GM04503 (cell line): ENCODE measurements around the gene INCENP.
A peak's percentile ranks its signal among the peaks of the same experiment; 100 is the strongest.
"Not testable (repeated sequence)": the region's sequence is repeated elsewhere in the genome, so short reads cannot be mapped to it uniquely, and the experiment has no call there.

Experiments
- DNase-seq: peaks from one replicate; pipeline ENCODE4 v3.0.0-alpha.2; 2012; ENCODE audit warnings: low read depth

The INCENP gene

DNA sequence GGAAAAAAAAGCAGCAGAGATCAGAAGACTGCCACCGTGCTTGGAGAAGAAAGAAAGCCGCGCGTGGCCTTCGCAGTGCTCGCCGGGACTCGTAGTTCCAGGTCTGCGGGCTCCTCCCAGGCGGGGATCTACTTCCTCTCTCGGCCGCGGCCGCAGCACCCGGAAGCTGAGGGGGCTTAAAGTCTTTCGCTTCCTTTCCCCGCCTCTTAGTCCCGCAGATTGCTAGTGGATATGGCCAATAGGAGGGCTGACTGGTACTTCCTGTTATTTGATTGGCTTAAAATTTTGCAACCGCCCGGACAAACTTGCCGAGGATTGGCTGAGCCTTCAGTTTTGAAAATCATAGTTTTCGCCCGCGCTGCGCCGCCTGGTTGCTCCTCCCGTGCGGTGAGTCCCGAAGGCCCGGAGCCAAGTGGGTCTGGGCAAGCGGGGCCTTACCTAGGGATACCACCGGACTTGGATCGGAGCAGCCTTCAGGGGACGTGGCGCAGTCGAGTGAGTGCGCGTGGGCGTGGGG, at the start of gene INCENP:
TSS of gene INCENP (plus strand) at position 343 of the 517 bp plus-strand sequence. CDS start 4,151 bp downstream, outside the sequence.
- peak; percentile 95 for DNase-seq

DNA sequence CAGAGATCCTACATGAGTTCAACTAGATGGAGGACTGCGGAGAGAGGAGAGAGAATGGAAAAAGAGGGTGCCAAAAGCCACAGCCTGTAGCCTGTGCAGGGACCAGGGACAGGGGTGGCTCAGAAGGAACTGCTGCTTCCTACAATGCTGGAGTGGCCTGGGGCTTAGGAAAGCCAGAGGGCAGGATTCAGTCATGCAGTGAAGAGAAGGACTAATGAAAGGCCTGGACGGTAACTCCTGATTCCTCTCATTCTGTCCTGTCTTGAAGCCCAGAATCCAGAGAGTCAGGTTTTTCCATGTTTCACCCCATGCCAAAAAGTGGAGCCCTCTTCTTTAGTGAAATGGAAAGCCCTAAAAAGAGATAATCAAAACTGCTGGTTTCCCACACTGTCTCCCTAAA, 48.4 kb upstream of the INCENP start:
- DNase-seq, result no peak

DNA sequence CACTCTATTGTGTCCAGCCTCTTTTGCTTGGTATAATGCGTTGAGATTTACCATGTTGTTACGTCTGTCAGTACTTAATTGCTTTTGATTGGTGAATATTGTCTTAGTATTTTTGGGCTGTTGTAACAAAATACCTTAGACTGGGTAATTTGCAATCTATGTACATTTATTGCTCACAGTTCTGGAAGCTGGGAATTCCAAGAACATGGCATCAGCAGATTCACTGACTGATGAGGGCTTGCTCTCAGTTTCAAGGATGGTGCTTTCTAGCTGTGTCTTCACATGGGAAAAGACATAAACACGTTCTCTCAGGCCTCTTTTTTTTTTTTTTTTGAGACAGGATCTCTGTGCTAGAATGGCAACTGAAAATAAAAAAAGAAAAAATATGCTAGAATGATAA, 46.7 kb upstream of the INCENP start:
- DNase-seq, result no peak

DNA sequence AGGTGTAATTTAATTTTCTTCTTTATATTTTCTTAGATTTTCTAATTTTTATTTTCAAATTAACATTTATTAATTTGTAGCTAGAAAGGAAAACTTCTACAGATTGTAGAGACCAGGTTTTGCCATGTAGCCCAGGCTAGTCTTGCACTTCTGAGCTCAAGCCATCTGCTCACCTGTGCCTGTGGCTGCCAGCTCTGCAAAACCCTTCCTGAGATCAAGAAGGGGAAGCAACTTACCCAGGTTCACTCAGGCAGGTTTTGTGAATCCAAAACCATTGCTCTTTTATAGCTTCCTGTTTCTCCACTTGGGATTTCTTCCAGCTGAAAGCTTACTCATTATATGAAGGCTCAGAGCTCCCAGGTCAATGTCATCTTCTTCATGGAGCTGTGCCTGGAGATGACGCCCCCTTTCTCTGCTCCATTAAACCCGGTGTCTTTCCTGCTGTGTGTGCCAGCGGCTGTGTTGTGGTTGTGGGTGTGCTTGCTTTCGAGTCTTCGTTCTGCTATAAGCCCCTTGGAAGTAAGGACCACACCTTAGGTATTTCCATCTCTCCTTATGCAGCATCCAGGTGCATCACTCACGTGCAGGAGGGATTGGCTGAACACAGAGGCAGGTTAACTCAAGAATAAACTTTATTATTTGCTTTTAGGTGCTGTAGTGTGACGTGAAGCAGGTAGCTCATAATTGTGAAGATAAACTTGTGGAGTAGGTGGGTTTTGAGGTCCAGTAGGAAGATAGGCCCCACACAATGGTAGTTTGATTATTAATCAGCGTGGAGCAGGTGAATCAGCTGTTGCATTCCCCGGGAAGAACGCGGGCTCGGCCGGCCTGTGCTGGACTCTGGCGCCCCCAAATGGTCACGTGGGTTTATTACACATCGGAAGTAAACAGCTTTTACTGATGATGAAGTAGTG, 42.2 kb upstream of the INCENP start:
- DNase-seq, result no peak

DNA sequence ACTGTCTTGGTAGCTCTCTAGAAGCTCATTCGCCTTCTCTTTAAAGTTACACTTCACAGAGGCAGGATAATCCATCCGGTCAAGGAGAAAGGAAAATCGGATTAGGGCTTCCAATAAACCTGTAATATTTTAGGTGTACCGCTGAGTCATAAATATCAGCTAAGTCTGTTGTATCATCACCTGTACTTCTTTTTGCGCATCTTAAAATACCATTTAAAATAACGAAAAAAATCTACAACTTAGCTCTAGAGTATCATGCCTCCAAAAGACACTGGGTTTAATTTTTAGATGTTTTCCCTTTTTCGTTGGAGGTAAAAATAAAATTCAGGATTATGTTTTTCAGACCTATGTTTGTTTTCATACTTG, 41.5 kb upstream of the INCENP start:
- DNase-seq, result no peak

DNA sequence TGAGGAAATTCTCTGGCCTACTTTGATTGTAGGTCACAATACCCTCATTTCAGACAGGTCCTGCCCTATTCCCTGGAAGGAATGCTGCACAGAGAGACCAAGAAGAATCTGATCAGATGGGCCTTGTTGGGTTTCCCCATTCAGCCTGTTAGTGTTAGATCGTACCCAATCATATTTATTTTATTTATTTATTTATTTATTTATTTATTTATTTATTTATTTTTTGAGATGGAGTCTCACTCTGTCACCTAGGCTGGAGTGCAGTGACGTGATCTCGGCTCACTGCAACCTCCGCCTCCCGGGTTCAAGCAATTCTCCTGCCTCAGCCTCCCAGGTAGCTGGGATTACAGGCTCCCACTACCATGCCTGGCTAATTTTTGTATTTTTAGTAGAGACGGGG, 39.0 kb upstream of the INCENP start:
- DNase-seq, result not testable (repeated sequence)

DNA sequence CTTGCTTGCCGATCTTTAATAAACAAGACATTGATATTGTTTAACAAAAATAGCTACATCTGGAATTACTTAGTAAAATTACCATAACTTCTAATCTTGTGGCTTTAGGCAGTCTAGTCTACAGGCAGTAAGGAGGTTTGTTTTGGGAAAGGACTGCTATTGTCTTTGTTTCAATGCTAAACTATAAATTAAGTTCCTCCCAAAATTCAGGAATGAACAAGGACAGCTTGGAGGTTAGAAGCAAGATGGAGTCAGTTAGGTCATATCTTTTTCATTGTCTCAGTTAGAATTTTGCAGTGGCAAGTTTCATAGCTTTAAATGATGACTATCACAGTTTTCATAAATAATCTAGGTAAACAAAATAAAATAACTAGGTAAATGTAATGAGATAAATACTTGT, 36.1 kb upstream of the INCENP start:
- no peak for DNase-seq

DNA sequence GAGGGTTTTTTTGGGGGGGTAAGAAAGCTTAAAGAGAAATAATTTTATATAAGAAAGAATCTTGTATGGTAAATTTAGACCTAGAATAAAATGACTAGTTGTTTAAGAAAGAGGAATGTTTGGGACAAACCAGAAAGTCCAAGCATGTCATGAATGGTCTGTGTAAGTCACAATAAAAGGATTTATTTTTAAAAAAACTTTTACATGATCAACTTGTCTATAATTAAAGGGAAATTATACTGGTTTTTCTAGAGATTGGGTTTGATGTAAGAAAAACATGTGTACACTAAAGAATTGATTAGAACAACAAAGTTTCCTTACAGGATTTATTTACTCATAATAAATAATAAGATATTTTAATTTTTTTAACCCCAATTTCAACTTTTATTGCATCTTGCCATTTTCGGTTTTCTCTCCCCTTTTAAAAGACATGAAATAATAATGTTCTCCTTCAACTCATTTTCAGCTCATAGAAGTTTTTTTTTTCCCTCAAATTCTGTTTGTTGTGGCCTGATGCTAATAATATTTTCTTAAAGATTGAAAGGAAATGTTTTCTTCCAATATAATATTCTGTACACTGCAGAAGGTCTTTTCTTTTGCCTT, 35.4 kb upstream of the INCENP start:
- DNase-seq, result no peak

DNA sequence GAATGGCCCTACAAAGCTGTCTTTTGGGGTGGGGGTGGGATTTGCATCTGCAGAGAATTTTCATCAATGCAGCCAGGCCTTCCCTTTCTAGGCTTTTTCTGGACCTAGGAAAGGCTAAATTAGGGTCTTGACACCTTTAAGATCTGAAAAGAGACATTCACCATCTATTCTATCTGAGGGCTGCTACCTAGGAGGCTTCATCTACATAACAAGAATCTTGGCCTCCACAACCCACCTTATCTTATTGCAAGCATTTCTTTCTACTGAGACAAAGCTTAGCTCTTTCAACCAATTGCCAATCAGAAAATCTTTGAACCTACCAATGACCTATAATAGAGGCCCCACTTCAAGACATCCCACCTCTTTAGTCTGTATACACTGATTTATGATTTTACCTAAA, 20.7 kb upstream of the INCENP start:
- DNase-seq, result no peak

DNA sequence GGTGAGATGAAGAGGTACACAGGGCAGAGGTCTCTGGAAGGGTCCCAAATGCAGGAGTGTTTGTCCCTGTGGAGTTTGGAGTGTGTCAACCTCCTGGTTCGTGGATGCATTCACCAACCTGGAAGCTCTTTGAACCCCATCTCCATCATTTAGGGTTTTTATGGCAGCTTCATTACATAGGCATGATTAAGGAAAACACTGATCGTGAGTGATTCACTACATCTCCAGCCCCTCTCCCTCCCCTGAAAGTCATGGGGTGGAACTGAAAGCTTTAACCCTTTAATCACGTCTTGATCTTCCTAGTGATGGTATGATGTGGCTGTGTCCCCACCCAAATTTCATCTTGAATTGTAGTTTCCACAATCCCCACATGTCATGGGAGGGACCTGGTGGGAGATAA, 19.8 kb upstream of the INCENP start:
- DNase-seq, result no peak

DNA sequence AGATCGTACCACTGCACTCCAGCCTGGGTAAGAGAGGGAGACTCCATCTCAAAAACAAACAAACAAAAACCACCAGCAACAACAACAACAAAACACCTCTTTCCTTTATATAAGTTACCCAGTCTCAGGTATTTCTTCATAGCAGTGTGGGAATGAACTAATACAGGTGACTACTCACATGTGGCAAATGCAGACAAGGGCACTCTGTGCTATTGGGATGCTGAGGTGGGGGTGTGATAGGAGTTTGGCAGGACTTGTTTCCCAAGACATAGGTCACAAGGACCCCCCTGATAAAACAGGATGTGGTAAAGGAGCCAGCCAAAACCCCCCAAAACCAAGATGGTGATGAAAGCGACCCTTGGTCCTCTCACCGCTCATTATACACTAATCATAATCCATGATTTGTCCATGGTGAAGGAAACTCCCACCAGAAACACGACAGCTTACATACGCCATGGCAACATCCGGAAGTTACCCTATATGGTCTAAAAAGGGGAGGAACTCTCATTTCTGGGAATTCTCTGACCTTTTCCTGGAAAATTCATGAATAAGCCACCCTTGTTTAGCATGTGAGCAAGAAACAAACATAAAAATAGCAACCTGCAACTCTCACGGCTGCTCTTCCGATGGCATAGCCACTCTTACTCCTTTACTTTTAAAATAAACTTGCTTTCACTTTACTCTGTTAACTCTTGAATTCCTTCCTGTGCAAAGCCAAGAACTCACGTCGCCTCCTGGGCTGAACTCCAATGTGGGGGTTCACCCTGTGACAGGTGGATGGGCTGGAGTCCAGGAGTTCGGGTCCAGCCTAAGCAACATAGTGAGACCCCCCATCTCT, 18.8 kb upstream of the INCENP start:
- DNase-seq, result peak; percentile 65

DNA sequence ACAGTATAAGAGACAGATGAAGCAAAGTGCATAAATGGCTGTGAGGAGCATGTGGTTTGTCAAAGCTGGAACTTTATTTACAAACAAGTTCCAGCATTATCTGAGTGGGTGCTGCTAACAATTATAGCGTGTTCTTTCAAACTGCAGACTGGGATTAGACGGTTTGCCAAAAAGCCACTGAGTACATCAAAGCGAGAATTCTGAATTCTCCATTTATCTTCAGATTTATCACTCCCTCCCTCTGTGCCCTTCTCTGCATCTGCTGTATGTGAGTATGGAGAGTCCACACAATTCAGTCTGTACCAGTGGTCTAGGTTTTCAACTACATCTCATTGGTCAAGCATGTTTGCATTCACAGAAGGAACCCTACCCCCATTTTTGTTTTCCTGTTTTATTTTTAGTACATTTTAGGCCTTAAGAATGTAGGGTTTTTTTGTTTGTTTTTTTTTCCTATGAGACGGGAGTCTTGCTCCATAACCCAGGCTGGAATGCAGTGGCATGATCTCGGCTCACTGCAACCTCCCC, 18.1 kb upstream of the INCENP start:
- DNase-seq, result no peak

DNA sequence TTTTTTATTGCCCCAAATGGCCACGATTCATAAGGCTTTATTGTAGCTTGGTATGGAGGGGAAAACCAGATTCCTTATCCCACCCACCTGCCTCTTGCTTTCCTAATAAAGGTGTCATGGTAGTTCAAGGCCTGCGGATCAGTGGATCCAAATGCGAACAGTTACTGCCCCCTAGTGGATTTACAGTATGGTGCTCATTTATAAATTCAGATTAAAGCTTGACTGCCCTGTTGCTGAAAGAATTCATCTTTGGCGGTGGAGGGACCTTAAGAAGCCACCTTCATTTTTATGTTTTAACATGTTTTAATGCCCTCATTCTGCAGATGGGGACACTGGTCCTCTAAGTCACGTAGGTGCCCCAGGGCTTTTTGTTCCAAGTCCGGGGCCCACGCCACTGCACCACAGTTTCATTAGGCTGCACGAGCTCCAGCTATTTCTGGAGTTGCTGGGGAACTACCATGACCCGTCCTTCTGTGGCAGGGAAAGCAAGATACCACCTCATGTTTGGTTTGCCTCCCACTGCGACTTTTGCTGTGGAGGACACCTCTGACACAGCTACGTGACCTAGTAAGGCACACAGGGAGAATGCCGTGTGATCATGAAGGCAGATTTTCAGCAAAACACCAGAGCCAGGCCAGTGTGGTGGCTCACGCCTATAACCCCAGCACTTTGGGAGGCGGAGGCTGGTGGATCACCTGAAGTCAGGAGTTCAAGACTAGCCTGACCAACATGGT, 15.6 kb upstream of the INCENP start:
- no peak for DNase-seq

DNA sequence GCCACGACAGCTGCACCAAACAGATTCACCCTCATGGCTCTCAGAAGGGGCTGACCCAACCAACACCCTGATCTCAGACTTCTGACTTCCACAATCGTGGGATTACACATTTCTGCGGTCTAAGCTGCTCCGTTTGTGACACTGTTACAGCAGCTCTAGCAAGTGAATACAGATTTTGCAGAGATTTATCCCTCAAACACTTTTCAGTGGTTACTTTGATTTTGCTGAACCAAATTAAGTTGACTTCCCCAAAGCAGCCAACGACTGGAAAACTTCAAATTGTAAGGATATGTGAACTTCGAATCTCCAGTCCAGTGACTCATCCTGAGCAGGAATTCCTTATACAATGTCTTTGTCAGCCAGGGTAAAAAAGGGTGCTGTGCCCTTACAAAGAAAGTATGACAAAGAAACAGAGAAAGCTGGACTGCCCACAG, 14.8 kb upstream of the INCENP start:
- DNase-seq, result peak; percentile 22

DNA sequence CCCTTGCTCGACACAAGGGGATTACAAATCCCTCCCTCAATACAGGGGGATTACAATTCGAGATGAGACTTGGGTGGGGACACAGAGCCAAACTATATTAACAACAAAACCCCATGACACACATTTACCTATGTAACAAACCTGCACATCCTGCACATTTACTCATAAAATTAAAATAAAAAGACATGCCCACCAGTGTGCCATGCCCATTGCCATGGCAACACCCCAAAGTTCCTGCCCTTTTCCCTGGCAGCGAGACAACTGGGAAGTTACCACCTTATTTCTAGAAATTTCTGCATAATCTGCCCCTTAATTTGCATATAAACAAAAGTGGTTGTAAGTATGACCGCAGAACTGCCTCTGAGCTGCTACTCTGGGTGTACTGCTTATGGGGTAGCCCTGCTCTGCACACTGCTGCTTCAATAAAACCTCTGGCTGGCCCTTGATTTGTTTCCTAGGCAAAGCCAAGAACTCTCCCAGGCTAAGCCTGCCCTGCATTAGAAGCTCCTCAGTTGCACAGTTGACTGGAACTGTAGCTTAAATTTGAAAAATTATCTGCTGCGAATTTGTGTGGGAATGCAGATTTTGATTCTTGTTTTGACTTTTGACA, 8.6 kb upstream of the INCENP start:
- no peak for DNase-seq

DNA sequence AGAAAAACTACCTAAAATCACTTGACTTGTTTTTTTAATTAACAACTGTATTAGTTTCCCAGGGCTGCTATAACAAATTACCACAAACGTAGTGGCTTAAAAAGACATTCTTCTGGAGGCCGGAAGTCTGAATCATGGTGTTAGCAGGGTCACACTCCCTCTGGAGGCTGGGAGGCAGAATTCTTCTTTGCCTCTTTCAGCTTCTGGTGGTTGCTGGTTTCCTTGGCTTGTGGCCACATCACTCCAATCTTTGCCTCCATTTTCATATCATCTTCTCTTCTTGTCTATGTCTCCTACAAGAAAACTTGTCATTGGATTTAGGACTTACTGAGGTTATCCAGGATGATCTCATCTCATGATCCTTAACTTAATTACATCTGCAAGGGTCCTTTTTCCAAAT, 7.4 kb upstream of the INCENP start:
- DNase-seq, result no peak

DNA sequence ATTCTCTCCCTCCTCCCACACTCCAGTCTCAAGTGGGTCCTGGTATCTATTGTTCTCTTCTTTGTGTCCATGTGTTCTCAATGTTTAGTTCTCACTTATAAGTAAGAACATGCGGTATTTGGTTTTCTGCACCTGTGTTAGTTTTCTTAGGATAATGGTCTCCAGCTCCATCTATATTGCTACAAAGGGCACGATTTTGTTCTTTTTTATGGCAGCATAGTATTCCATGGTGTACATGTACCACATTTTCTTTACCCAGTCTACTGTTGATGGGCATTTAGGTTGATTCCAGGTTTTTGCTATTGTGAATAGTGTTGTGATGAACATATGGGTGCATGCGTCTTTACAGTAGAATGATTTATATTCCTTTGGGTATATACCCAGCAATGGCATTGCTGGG, 4.2 kb upstream of the INCENP start:
- no peak for DNase-seq

DNA sequence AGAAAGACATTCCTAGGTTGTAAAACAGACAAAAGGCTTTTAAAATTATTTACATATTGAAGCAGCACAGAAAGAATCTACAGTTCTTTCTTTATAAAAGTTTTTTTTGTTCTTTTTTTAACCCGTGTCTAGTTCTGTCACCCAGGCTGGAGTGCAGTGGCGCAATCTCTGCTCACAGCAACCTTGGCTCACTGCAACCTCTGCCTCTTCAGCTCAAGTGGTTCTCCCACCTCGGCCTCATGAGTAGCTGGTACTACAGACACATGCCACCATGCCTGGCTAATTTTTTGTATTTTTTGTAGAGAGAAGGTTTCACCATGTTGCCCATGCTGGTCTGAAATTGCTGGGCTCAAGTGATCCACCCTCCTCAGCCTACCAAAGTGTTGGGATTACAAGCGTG, 3.8 kb upstream of the INCENP start:
- no peak for DNase-seq

DNA sequence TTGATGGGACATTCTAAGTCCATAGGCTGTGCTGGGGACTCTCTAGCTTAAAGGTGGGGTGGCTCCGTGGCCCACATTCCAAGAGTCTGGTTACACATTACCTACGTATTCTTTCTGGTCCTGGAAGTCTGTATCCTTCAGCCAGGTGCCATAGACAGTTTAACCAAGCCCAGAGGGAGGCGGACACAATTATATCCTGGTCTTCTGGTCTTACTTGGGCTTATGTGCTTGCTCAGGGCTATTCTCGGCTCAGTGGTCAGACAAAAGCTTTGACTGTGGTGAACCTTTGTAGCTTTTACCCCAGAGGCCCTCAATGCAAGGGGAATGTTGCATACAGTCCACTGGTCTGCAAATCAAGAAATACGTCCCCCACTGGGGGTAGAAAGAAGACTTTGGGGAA, 3.4 kb upstream of the INCENP start:
- no peak for DNase-seq

DNA sequence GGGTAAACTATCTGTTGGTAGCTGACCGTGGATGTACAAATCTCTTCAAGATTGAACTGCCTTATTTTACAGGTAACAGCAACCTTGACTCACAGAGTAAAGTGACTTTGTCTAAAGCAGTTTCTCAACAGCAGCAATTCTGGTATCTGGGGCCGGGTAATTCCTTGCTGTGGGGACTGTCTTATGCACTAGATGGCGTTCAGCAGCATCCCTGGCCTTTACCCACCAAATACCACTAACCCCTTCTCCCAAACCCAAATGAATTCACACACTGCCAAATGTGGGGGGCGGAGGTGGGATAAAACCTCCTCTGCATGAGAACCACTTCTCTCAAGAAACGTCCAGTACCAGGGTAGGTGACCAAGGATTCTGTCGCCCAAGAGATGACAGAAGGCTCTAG, 1.7 kb upstream of the INCENP start:
- DNase-seq, result no peak
